PFSK-1 (cell line): ENCODE measurements around the gene GPR65.

Source experiments
- FOXP2 ChIP-seq: optimal IDR thresholded peaks from 2 replicates; pipeline ENCODE3; 2011; ENCODE audit warnings: borderline replicate concordance, control low read depth, inconsistent platforms; ENCODE audit not compliant: insufficient read depth; ENCODE audit errors: extremely low read length, extremely low read depth
- POLR2AphosphoS5 ChIP-seq: IDR thresholded peaks from 2 replicates; pipeline ENCODE4 v1.6.1; 2012; ENCODE audit warnings: low read depth, mild to moderate bottlenecking, control low read depth, low read length, moderate library complexity
- SIN3A ChIP-seq: IDR thresholded peaks from 2 replicates; pipeline ENCODE4 v1.6.1; 2012; ENCODE audit warnings: mild to moderate bottlenecking, low read length, moderate library complexity, borderline replicate concordance; ENCODE audit not compliant: insufficient read depth
- TAF1 ChIP-seq: IDR thresholded peaks from 2 replicates; pipeline ENCODE4 v1.6.1; 2012; ENCODE audit warnings: low read length, control low read depth, borderline replicate concordance; ENCODE audit not compliant: insufficient read depth

DNA sequence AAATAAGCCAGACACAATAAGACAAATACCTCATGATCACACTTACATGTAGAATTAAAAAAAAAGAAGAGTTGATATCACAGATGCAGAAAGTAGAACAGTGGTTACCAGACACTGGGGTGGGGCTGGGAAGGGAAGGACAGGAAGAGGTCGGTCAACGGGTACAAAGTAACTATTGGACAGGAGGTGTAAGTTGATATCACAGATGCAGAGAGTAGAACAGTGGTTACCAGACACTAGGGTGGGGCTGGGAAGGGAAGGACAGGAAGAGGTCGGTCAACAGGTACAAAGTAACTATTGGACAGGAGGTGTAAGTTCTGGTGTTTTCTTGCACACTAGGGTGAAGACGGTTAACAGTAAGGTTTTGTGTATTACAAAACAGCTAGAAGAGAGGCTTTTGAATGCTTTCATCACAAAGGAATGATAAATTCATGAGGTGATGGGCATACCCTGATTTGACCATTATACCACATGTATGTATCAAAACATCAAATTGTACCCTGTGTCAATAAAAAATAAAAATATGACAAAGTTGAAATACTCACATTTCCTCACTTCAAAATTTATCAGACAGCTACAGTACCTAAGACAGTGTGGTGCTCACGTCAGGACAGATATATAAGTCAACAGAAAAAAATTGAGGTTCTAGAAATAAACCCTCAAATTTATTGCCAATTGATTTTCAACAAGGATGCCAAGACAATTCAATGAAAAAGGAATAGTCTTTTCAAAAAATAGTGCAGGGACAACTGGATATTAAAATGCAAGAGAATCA is 44.7 kb upstream of the GPR65 start:
- TF ChIP-seq POLR2AphosphoS5, result no peak
- TF ChIP-seq TAF1, result no peak
- no peak for TF ChIP-seq SIN3A
- no peak for TF ChIP-seq FOXP2
